ENCODE results near the gene REC114.
A peak's percentile ranks its signal among the peaks of the same experiment; 100 is the strongest.

The REC114 gene

DNA sequence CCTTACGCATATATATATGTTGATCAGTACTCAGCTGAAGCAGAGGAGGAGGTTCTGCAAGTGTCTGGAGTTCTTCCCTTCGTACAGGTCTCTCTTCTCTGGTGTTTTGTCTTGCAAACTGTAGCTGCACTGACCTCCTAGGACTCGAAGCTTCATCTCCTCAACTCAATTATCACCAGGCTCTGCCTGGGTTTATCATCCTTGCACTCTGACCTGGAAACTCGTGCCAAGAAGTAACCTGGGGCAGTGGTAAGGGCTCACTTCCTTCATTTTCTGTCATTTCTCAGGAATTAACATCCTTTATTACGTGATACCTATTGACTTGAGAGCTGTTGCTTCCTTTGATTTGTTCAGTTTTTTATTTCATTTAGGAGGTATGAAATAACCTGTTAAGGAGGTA is 14.4 kb downstream of the REC114 start:
- H3K27ac ChIP-seq: no peak overlapping the region
- no peaks in the 10 kb centered on the region for H4K20me1 ChIP-seq (ENCODE audit: insufficient read depth)
- no peak overlapping the region for H3K4me2 ChIP-seq
- H3K36me3 ChIP-seq (ENCODE audit: insufficient read depth): no peaks in the 10 kb centered on the region
- H3K27me3 ChIP-seq (ENCODE audit: insufficient read depth, low read depth): no peaks in the 10 kb centered on the region
- no peak overlapping the region for H3K4me3 ChIP-seq (IDR thresholded peaks at IDR 0.05; ENCODE audit: insufficient read depth, low read depth, low read length)
- H2AFZ ChIP-seq (ENCODE audit: low read depth): no peak overlapping the region
- no peaks in the 10 kb centered on the region for H3K79me2 ChIP-seq (ENCODE audit: insufficient read depth, low read depth)
- TF ChIP-seq, protein P1, sequence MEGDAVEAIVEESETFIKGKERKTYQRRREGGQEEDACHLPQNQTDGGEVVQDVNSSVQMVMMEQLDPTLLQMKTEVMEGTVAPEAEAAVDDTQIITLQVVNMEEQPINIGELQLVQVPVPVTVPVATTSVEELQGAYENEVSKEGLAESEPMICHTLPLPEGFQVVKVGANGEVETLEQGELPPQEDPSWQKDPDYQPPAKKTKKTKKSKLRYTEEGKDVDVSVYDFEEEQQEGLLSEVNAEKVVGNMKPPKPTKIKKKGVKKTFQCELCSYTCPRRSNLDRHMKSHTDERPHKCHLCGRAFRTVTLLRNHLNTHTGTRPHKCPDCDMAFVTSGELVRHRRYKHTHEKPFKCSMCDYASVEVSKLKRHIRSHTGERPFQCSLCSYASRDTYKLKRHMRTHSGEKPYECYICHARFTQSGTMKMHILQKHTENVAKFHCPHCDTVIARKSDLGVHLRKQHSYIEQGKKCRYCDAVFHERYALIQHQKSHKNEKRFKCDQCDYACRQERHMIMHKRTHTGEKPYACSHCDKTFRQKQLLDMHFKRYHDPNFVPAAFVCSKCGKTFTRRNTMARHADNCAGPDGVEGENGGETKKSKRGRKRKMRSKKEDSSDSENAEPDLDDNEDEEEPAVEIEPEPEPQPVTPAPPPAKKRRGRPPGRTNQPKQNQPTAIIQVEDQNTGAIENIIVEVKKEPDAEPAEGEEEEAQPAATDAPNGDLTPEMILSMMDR (conservative IDR thresholded peaks at IDR 0.05; ENCODE audit: low read depth, low read length): no peak
- H3K4me1 ChIP-seq (ENCODE audit: low read depth, poor library complexity, severe bottlenecking): no peaks in the 10 kb centered on the region
- no peak overlapping the region for H3K9ac ChIP-seq

DNA sequence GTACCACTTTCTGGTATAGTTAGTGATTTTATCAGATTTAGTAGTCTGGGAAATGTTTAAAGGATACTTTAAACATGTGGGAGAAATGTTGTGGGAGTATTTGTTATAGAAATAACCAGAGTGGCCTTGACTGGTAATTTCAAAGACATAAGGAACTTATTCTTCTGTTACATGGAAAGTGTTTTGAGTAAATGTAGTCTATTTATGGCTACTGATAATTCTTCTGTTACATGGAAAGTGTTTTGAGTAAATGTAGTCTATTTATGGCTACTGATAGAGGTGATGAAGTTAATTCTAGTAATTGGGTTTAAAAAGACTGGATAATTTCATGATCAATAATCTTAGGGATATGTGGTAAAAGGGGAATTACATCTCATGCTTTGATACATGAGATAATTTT is 17.7 kb downstream of the REC114 start:
- TF ChIP-seq, protein P1 (conservative IDR thresholded peaks at IDR 0.05; ENCODE audit: low read depth, low read length): no peak

GRCh38 chr15:73464602-73465001 is 21.6 kb downstream of the REC114 start:
- no peaks in the 10 kb centered on the region for H3K27me3 ChIP-seq (ENCODE audit: insufficient read depth, low read depth)
- no peak overlapping the region for H3K9ac ChIP-seq
- H2AFZ ChIP-seq (ENCODE audit: low read depth): no peak overlapping the region
- no peak overlapping the region for H3K4me3 ChIP-seq (IDR thresholded peaks at IDR 0.05; ENCODE audit: insufficient read depth, low read depth, low read length)
- no peak overlapping the region for H3K4me2 ChIP-seq
- H3K4me1 ChIP-seq (ENCODE audit: low read depth, poor library complexity, severe bottlenecking): no peaks in the 10 kb centered on the region
- no peak overlapping the region for H3K27ac ChIP-seq
- TF ChIP-seq, protein P1 (conservative IDR thresholded peaks at IDR 0.05; ENCODE audit: low read depth, low read length): 0 out of 2 replicates have a peak, but pooled peaks have one; percentile 18
- H4K20me1 ChIP-seq (ENCODE audit: insufficient read depth): no peaks in the 10 kb centered on the region
- H3K36me3 ChIP-seq (ENCODE audit: insufficient read depth): no peaks in the 10 kb centered on the region
- no peaks in the 10 kb centered on the region for H3K79me2 ChIP-seq (ENCODE audit: insufficient read depth, low read depth)

More for the DNA sequence above, 17.7 kb downstream of the REC114 start:
- H3K4me2 ChIP-seq: no peak overlapping the region
- no peaks in the 10 kb centered on the region for H3K27me3 ChIP-seq (ENCODE audit: insufficient read depth, low read depth)
- H3K4me3 ChIP-seq (IDR thresholded peaks at IDR 0.05; ENCODE audit: insufficient read depth, low read depth, low read length): no peak overlapping the region
- H3K79me2 ChIP-seq (ENCODE audit: insufficient read depth, low read depth): no peaks in the 10 kb centered on the region
- no peaks in the 10 kb centered on the region for H4K20me1 ChIP-seq (ENCODE audit: insufficient read depth)
- H3K27ac ChIP-seq: no peak overlapping the region
- no peaks in the 10 kb centered on the region for H3K4me1 ChIP-seq (ENCODE audit: low read depth, poor library complexity, severe bottlenecking)
- no peaks in the 10 kb centered on the region for H3K36me3 ChIP-seq (ENCODE audit: insufficient read depth)
- H3K9ac ChIP-seq: no peak overlapping the region
- no peak overlapping the region for H2AFZ ChIP-seq (ENCODE audit: low read depth)

- no peaks in the 10 kb centered on the region for H3K36me3 ChIP-seq (ENCODE audit: insufficient read depth)
- no peaks in the 10 kb centered on the region for H3K79me2 ChIP-seq (ENCODE audit: insufficient read depth, low read depth)
- H2AFZ ChIP-seq (ENCODE audit: low read depth): no peak overlapping the region
- no peaks in the 10 kb centered on the region for H4K20me1 ChIP-seq (ENCODE audit: insufficient read depth)
- no peaks in the 10 kb centered on the region for H3K4me1 ChIP-seq (ENCODE audit: low read depth, poor library complexity, severe bottlenecking)
- no peak overlapping the region for H3K4me3 ChIP-seq (IDR thresholded peaks at IDR 0.05; ENCODE audit: insufficient read depth, low read depth, low read length)
- H3K4me2 ChIP-seq: no peak overlapping the region
- H3K27me3 ChIP-seq (ENCODE audit: insufficient read depth, low read depth): no peaks in the 10 kb centered on the region
- no peak overlapping the region for H3K9ac ChIP-seq
- TF ChIP-seq, protein P1 (conservative IDR thresholded peaks at IDR 0.05; ENCODE audit: low read depth, low read length): no peak
- no peak overlapping the region for H3K27ac ChIP-seq
These were observed 24.8 kb downstream of the REC114 start for GRCh38 chr15:73467758-73468157.
